Right lobe of liver (tissue), 4 donors: ENCODE measurements around the gene RPL32.

Source experiments
- POLR2A ChIP-seq: fragments of 450-650 bp; IDR thresholded peaks from one replicate; pipeline ENCODE4 v1.6.1; 2017; ENCODE audit warnings: antibody characterized with exemption, mild to moderate bottlenecking
- TF ChIP-seq, protein P1 (sequence below), 4 donors: fragments of 200-600 bp in 3 of 4; fragments of 450-650 bp in 1 of 4; IDR thresholded peaks; one replicate each; pipeline versions ENCODE4 v1.5.1 to v1.8.0; 2016 to 2022; ENCODE audit warnings: antibody characterized with exemption in 4 of 4, mild to moderate bottlenecking in 2 of 4
- donor health status: DM: no; HTN: no; CAD: no.
- donor health status: DM: no; HTN: no; CAD: no.
- donor health status: DM: no; HTN: yes; CAD: no.

DNA sequence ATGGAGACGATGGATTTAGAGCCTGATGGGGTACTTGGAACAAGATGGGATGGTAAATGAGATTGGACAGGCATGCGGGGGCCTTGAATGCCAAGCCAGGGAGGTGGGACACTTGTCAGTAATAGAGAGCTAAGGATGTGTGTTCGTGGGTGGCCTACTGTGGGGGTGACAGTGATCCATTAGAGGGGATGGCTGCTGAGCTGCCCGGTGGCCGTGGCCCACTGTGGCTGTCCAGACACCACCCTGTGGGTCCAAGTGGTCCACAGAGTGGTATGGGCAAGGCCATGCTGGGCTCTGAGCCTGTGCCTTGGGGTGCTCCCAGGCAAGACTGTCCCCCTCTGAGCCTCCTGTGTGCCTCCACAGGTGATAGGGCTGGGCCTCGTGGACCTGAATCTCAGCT, 27.4 kb downstream of the RPL32 start:
- no peak for TF ChIP-seq POLR2A
- TF ChIP-seq, protein P1, sequence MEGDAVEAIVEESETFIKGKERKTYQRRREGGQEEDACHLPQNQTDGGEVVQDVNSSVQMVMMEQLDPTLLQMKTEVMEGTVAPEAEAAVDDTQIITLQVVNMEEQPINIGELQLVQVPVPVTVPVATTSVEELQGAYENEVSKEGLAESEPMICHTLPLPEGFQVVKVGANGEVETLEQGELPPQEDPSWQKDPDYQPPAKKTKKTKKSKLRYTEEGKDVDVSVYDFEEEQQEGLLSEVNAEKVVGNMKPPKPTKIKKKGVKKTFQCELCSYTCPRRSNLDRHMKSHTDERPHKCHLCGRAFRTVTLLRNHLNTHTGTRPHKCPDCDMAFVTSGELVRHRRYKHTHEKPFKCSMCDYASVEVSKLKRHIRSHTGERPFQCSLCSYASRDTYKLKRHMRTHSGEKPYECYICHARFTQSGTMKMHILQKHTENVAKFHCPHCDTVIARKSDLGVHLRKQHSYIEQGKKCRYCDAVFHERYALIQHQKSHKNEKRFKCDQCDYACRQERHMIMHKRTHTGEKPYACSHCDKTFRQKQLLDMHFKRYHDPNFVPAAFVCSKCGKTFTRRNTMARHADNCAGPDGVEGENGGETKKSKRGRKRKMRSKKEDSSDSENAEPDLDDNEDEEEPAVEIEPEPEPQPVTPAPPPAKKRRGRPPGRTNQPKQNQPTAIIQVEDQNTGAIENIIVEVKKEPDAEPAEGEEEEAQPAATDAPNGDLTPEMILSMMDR (IDR thresholded peaks at IDR 0.05) = no peak
